NCI-H1048 (cell line): ENCODE data around the gene CCDC171.

Source experiments
- DNase-seq: peaks from one replicate; lab custom pipeline; 2025; lab: John Stamatoyannopoulos, UW

CCDC171 gene

GRCh38 chr9:16001856-16002255 is 449.0 kb downstream of the CCDC171 start:
- DNase-seq = no peak

GRCh38 chr9:16002816-16003215 is 450.0 kb downstream of the CCDC171 start:
- DNase-seq = no peak

GRCh38 chr9:16003785-16004184 is 450.9 kb downstream of the CCDC171 start:
- DNase-seq = no peak

- DNase-seq = no peak
Observed at GRCh38 chr9:16004613-16005012, 451.8 kb downstream of the CCDC171 start.

- DNase-seq = no peak
Observed at GRCh38 chr9:16010221-16010620, 457.4 kb downstream of the CCDC171 start.

GRCh38 chr9:16012621-16013020 is 459.8 kb downstream of the CCDC171 start:
- DNase-seq = no peak

GRCh38 chr9:16013366-16013765 is 460.5 kb downstream of the CCDC171 start:
- no peak for DNase-seq

GRCh38 chr9:16013826-16014225 is 461.0 kb downstream of the CCDC171 start:
- DNase-seq = no peak

- DNase-seq = no peak
Observed at GRCh38 chr9:16022228-16022627, 469.4 kb downstream of the CCDC171 start.

GRCh38 chr9:16023446-16023845 is 470.6 kb downstream of the CCDC171 start:
- DNase-seq = no peak
